Astrocyte of the spinal cord (primary cell): ENCODE measurements around the gene ACTN1.

Experiments used
- DNase-seq: peaks from one replicate; pipeline ENCODE4 v3.0.0; 2011; ENCODE audit warnings: low read depth, low spot score
- H3K4me3 ChIP-seq: 2 replicates; pipeline ENCODE4 v1.5.1; 2011; ENCODE audit warnings: low read depth, mild to moderate bottlenecking, low read length, moderate library complexity
- CTCF ChIP-seq: IDR thresholded peaks from 2 replicates; pipeline ENCODE4 v1.5.1; 2012; ENCODE audit warnings: low read depth, mild to moderate bottlenecking, low read length, inconsistent platforms
- in situ Hi-C: cut with HindIII; loops from 2 replicates; pipeline ENCODE4 v1.10.0; 2017; ENCODE audit warnings: low sequenced_read_pairs

ACTN1 gene

DNA sequence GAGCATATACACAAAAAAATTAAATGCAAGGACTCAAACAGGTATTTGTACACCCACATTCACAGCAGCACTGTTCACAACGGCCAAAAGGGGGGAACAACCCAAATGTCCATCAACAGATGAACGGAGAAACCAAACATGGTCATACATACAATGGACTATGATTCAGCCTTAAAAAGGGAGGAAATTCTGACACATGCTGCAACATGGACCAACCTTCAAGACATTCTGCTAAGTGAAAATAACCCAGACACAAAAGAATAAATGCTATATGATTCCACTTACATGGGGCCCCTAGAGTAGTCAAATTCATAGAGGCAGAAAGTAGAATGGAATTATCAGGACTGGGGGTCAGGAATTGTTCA, 29.5 kb downstream of the ACTN1 start:
- H3K4me3 ChIP-seq, result no peak overlapping the region
- in situ Hi-C loops, result no loop called here
- DNase-seq, result no peak
- TF ChIP-seq CTCF, result no peak

DNA sequence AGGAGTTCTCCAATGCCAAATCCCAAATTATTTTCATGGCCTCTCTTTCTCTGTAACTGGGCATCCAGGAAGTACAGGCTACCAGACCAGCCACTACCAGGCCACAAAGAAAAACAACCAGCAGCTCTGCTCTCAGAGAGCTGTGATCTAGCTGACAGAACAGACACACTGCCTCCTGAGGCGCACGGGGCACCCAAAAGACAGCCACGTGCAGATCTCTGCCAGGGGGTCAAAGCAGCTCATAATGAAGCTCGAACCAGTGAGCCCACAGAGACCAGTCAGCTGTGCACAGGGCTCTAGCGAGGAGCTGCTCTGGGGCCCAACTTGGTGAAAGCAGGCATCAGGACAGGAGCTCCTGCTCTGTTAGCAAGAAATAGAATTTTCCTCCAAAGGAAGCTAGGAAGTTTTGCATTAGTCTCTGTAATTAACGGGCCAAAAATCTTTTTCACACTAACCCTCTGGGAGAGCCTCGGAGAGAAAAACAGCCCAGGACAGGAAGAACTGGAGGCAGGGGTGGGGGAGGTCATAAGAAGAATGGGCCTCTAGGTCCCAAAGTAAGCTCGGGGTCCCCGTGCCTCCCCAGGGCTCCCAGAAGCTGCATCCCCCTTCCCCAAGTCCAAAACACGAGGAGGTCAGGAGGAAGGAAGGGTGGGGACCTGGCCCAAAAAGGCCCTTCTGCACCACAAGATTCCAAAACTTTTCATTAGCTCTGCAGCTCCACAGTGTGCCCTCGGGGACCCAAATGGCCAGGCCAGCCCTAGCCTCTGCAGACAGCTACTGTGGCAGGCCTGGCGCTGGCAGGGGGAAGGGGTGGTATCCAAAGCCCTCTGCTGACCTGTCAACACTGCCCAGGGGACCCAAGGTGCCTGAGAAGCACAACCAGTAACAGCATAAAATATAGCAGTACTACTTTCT, 30.2 kb downstream of the ACTN1 start:
- DNase-seq, result no peak
- no peak overlapping the region for H3K4me3 ChIP-seq
- no peak for TF ChIP-seq CTCF
- in situ Hi-C loops, result no loop called here

- DNase-seq, result no peak
- TF ChIP-seq CTCF, result no peak
- H3K4me3 ChIP-seq, result no peak overlapping the region
- in situ Hi-C loops, result no loop called here
Observed at GRCh38 chr14:68947802-68948201, 31.3 kb downstream of the ACTN1 start.

- no peak for TF ChIP-seq CTCF
- H3K4me3 ChIP-seq, result no peak overlapping the region
- no peak for DNase-seq
- in situ Hi-C loops, result no loop called here
Observed at GRCh38 chr14:68946489-68946822, 32.6 kb downstream of the ACTN1 start.

DNA sequence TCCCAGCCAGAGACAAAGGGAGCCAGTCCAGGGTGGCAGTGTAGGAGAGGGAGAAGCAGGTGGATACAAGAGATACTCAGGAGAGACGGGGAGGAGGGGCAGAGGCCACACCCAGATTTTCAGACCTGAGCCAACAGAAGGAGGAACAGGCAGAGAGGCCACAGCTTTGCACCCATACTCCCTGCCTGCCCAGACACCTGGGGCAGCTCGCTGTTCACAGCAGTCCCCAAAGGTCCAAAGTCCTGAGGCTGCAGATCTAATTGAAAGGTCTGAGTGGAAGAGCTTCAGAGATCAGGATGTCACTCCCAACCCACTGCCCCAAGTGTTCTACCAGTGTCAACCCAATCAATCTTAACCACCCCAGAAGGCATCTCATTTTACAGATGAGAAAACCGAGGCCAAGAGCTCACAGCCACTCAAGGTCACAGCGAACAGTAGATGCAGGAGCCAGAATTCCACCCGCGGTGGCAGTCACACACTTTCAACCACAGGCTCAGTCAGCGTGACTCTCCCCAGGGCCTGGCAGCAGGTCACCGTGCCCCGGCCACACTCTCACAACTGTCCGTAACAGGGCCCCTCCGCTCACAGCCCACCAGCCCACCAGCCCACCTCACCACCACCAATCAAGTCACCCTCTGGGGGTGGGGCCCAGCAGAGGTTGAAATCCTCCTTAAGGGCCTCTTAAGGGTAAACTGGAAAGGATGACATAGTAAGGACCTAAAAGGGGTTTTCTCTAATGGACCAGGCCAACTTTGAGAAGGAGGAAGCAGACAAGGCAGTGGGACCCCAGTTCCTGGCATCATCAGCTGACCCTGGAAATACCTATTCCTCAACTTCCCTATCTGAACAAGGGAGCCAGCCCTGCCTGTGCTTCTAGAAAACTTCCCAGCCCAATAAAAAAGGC, 33.3 kb downstream of the ACTN1 start:
- H3K4me3 ChIP-seq, result no peak overlapping the region
- no peak for TF ChIP-seq CTCF
- no peak for DNase-seq
- in situ Hi-C loops, result no loop called here

- H3K4me3 ChIP-seq, result no peak overlapping the region
- no peak for DNase-seq
- TF ChIP-seq CTCF, result no peak
- in situ Hi-C loops, result no loop called here
Observed at GRCh38 chr14:68945190-68945584, 33.9 kb downstream of the ACTN1 start.
